ENCODE data around the gene BCAP31.

- TF ChIP-seq CTCF (IDR thresholded peaks at IDR 0.05) (no peak), POLR2AphosphoS5 (IDR thresholded peaks at IDR 0.05) (no peak), EP300 (IDR thresholded peaks at IDR 0.05) (no peak), POLR2A (IDR thresholded peaks at IDR 0.05; ENCODE audit: low read depth) (no peak)
Measured at GRCh38 chrX:153685751-153686696, 38.2 kb downstream of the BCAP31 start.

All from esophagus muscularis mucosa (tissue), 4 donors.